22Rv1 (cell line): ENCODE data around the gene NAPA.

Experiments
- ZFX ChIP-seq: fragments of 450-650 bp; IDR thresholded peaks from 2 replicates; pipeline ENCODE4 v1.6.1; 2017; ENCODE audit warnings: antibody characterized with exemption, borderline replicate concordance
- TF ChIP-seq, protein P1 (sequence below): fragments of 450-650 bp; IDR thresholded peaks from 2 replicates; pipeline ENCODE4 v1.5.1; 2017; ENCODE audit warnings: mild to moderate bottlenecking

DNA sequence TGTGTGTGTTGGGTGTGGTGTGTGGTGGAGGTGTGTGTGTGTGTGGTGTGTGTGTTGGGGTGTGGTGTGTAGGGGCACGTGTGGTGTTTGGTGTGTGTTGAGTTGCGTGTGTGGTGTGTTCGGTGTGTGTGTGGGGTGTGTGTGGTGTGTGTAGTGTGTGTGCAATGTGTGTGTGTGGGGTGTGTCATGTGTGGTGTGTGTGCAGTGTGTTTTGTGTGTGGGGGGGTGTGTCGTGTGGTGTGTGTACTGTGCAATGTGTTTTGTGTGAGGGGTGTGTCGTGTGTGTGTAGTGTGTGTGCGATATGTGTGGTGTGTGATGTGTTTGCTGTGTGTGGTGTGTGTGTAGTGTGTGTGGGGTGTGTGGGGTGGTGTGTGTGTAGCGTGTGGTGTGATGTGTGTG, 24.8 kb downstream of the NAPA start:
- TF ChIP-seq, protein P1, sequence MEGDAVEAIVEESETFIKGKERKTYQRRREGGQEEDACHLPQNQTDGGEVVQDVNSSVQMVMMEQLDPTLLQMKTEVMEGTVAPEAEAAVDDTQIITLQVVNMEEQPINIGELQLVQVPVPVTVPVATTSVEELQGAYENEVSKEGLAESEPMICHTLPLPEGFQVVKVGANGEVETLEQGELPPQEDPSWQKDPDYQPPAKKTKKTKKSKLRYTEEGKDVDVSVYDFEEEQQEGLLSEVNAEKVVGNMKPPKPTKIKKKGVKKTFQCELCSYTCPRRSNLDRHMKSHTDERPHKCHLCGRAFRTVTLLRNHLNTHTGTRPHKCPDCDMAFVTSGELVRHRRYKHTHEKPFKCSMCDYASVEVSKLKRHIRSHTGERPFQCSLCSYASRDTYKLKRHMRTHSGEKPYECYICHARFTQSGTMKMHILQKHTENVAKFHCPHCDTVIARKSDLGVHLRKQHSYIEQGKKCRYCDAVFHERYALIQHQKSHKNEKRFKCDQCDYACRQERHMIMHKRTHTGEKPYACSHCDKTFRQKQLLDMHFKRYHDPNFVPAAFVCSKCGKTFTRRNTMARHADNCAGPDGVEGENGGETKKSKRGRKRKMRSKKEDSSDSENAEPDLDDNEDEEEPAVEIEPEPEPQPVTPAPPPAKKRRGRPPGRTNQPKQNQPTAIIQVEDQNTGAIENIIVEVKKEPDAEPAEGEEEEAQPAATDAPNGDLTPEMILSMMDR: no peak
- no peak for TF ChIP-seq ZFX
